T47D (cell line): Measurements from ENCODE around the gene MYT1.

ENCODE experiments used
- DNase-seq, 2 experiments: peaks; one replicate each; pipeline versions ENCODE4 v3.0.0 to v3.0.0-alpha.2; 2011 to 2012; ENCODE audit warnings: low read depth in 1 of 2, low spot score in 1 of 2
- JUND ChIP-seq: IDR thresholded peaks from 2 replicates; pipeline ENCODE4 v1.6.1; 2012; ENCODE audit warnings: low read depth
- in situ Hi-C: cut with HindIII; loops from 2 replicates; pipeline ENCODE4 v1.10.0; 2016; ENCODE audit warnings: low sequenced_read_pairs, low pct_unique_long_range_greater_than_20kb

Gene MYT1

DNA sequence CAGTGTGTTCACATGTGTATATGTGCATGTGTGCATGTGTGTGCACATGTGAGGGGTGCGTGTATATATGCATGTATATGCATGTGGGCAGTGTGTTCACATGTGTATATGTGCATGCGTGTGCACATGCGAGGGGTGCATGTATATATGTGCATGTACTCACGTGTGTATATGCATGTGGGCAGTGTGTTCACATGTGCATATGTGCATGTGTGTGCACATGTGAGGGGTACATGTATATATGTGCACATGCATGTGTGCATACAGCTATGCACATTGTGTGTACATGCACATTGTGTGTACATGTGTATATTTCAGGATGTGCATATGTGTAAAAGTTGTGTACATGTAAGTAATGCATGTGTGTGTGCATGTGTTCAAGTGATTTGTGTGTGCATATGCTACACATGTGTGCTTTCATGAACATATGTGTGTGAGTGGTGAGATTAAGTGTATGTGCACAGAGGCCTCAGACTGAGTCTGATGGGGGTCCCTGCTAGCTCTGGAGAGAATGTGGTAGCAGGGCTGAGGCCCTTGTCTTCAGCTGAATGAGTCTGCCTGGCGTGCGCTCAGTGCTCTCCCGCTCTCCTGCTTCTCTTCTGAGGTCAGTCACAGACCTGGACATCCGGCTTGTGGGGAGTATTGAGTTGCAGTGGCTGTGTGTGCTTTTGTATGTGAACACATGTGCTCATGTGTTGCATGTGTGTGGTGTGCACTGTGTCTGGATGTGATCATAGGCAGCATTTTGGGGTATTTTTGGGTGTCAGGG is 19.9 kb upstream of the MYT1 start:
- TF ChIP-seq JUND: no peak
- in situ Hi-C loops: no loop called here
- no peak for DNase-seq

- in situ Hi-C loops: no loop called here
- no peak for TF ChIP-seq JUND
- peak in 1 of 2 experiments; percentile 42 for DNase-seq
These were observed 18.6 kb upstream of the MYT1 start for GRCh38 chr20:64145458-64146300.

DNA sequence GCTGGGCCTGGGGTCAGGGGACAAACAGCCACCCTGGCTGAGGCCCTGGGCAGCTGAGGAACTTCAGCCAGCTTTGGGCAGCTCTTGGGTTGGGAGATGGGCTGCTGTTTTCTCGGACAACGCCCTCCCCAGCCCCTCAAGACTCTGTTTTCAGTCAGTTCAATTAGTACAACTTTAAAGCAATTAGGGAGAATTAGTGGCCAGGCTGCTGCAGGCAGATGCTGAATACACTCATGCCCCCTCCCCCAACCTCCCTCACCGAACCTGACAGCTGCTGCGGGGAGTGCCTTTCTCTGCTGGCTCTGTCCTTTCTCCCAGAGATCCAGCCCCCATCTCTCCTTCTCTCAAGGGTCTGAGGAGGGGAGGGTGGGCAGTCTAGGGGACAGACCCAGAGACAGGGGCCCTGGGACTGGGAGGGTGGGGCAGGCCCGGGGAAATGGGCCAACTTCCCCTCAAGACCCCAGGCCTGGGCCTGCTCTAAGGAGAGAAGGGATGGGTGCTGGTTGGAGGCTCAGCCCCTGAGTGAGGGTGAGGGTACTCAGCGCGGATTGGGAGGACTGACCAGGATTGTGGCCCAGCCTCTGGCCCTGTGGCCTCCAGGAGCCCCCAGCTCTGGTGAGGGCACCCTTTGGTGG is 17.8 kb upstream of the MYT1 start:
- TF ChIP-seq JUND: no peak

DNA sequence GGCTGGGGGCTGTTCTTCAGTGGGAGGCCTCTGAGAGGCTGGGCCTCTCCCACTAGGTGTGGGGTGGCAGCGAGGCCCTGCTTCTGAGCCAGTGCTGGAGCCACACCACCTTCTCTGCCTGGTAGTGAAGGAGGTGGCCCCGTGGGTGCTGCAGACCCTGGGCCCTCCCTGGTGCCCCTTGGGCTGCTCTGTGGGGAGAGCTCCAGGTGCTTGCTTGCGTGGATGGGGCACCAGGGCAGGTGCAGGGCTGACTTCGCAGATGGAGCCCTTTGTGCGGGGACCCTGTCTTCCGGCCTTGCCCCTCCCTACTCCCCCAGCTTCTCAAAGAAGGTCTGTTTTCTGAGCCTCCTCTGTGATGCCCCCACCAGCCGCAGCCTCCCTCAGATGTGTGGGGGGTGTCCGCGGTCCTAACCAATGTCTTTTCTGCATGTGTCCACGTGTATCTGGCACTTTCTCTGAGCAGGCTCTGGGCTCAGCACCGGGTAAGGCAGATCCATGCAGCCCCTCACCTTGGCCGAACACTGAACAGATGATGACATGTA is 17.2 kb upstream of the MYT1 start:
- in situ Hi-C loops: no loop called here
- DNase-seq: no peak
- no peak for TF ChIP-seq JUND

More for the DNA sequence above, 17.8 kb upstream of the MYT1 start:
- no peak for DNase-seq
- in situ Hi-C loops: no loop called here

GRCh38 chr20:64148581-64148980 is 15.7 kb upstream of the MYT1 start:
- TF ChIP-seq JUND: no peak
- no peak for DNase-seq
- in situ Hi-C loops: no loop called here

- TF ChIP-seq JUND: no peak
- in situ Hi-C loops: no loop called here
- DNase-seq: no peak
These were observed 15.1 kb upstream of the MYT1 start for GRCh38 chr20:64149141-64149540.

DNA sequence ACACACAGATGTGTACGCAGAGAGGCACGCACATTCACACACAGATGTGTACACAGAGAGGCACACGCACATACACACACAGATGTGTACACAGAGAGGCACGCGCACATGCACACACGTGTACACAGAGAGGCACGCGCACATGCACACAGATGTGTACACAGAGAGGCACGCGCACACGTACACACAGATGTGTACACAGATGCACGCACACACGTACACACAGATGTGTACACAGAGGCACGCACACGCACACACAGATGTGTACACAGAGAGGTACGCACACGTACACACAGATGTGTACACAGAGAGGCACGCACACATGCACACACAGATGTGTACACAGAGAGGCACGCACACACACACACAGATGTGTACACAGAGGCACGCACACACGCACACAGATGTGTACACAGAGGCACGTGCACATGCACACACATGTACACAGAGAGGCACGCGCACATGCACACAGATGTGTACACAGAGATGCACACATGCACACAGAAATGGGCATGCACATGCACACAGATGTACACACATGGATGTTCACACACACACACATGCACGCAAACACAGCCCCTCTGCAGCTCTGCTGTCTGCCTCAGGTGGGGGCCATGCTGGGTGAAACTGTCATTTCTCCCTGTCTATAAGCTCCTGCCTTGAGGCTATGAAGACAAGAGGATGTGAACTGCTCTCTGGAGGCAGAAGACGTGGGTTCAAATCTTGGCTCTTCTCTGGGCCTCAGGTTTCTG is 14.3 kb upstream of the MYT1 start:
- no peak for TF ChIP-seq JUND
- in situ Hi-C loops: no loop called here
- DNase-seq: no peak

DNA sequence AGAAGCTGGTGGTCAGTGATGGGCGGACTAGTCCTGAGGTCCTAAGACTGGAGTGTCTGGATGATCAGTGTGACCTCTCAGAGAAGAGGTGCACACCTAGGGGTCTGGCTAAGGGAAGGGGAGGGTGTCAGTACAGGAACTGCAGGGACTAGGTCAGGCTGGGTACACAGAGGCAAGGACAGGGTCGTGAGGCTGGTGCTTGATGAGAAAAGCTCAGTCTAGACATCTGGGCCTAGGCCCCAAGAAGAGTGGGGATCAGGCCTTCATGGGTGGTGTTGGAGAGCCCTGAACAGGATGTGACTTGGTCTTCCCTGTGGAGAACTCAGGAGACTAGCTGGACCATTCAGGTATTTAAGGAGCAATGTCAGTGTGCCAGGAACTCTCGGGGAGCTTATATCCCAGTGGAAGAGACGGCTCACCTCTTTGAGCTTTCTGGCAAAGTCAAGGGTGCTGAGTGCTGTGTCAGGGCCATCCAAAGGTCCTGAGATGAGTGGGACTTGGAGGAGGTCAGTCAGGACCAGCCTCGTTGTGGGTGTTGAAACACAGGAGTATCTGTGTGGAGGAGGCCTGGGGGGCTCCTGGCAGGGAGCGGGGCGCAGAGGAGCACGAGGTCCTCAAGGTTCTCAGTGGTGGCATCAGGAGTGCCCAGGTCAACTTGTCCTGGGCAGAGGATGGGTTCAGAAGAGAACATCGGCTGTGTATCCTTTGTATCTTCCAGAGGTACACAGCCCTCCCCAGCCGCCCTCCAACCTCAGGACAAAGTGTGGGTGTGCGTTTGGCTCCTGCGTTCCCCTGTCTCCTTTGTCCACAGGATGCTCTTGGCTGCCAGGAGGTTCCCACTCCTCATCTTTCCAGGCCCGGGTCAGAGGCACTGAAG is 13.3 kb upstream of the MYT1 start:
- DNase-seq: no peak
- no peak for TF ChIP-seq JUND
- in situ Hi-C loops: no loop called here

DNA sequence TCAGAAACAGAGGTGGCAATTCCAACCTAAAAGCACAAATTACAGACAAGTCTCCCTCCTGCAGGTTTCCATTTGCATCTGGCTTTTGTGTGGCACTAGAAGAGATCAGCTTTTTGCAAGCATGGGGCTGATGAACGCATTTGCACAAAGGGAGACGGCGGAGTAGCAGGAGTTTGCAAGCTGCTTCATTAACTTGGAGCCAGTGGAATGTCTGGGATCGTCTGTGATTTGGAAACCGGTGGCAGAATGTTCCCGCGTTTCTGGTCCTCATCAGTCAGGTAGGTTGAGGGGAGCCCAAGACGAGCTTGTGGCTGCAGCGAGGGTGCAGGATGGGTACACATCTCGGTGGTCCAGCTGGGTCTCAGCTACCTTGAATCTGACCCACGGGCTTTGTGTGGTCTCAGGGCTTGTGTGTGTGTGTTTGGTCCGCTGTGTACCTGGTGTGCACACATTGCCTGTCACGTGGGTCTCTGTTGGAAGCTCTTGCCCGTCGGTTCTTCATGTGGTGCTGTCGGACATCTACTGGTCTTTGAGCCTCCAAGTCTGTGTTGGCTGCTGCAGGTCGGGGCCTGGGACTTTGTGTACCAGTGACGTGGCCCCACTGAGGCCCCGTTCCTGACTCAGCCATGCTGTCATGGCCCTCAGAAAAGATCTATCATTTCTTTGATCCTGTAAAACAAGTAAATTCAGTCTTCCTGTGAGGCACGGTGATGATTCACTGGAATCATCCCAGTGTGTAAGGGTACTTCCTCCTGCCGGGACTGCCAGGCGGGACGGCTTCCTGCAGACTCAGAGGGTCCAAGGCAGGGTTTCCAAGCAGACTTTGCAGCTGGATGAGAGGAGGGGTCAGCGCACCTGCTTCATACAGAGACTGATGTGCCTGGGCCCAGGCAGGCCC is 12.4 kb upstream of the MYT1 start:
- in situ Hi-C loops: no loop called here
- TF ChIP-seq JUND: no peak

GRCh38 chr20:64152906-64153305 is 11.3 kb upstream of the MYT1 start:
- in situ Hi-C loops: no loop called here
- DNase-seq: no peak
- TF ChIP-seq JUND: no peak

More for the DNA sequence above, 12.4 kb upstream of the MYT1 start:
- no peak for DNase-seq
